Glomerular visceral epithelial cell (primary cell): ENCODE measurements around the gene KIF26B.

Experiments used
- DNase-seq: peaks from one replicate; pipeline ENCODE4 v3.0.0-alpha.2; 2016; ENCODE audit errors: extremely low spot score

Gene KIF26B

DNA sequence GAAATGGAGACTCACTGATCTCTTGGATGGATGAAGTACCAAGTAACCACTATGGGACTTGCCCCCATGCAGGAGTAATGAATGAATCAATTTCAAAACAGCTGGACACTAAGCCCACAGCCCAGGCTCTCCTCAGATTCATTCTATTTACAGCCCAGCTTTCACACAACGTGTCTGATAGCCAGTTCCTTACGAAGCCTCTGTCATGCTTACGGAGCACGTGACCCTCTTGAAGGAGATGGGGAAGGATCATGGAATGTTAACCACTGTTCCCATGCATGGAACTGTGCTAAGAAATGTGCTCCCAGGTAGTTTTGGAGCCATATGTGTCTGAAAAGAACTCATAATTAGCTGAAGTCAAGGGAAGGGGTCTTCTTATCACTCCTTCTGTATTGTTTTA lies 124.1 kb downstream of the KIF26B start:
- no peak for DNase-seq

DNA sequence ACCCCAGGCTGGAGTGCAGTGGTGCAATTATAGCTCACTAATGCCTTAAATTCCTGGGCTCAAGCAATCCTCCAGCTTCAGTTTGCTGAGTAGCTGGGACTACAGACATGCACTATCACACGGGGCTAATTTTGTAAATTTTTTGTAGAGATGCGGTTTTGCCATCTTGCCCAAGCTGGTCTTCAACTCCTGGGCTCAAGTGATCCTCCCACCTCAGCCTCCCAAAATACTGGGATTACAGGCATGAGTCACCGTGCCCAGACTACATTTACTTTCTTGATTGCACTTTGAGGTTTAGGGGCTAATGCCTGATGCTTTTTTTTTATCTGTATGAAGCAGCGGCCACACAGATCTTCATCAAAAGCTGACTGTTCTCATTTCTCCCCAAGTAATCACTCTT lies 124.6 kb downstream of the KIF26B start:
- no peak for DNase-seq

DNA sequence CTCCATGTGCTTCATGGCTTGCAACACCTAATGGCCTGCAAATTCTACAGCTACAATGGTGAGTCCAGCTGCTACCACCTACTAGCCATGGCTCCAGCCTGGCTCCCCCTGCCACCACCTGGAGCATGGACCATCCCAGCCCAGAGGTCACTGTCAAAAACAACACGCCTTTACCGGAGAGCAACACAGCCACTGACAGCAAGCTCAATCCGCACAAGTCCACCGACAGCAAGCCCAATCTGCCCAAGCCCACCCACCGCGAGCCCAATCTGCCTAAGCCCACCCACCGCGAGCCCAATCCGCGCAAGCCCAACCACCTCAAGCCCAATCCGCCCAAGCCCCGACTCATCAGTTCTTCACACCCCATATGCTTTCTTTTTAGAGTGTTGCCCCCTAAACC lies 128.2 kb downstream of the KIF26B start:
- DNase-seq = no peak

DNA sequence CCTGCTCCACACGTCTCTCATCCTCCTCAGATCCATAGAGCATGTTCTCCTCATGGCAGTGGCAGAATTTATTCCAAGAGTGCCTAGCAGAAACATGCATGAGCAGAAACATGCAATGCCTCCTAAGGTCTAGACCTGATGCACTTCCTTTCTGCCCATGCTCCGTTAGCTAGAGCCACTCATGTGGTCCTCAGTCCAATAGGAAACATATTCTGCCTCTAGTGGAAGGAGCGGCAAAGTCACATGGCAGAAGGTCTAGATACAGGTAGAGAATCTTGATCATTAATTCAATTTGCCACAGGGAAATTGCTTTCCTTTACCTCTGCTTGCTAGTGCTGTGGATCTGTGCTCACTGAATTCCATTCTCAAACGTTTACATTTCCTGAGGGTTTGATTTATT lies 130.4 kb downstream of the KIF26B start:
- DNase-seq = no peak

DNA sequence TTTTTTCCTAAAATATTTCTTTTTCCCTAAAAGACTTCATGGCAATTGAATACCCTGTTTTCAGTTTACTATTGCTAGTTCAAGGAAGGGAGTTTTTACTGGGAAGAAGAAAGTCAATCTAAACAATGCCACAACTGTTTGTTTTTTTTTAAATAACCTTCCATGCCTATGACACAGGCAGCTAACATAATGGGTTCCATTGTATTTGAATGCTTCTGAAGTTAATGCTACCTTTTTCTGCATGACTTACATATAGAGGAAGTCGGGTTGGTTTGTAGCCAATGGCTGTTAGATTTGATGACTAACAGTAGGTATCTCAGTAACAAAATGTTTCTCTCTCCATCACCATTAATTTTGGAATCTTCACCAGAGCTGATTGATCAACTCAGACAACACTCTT lies 134.0 kb downstream of the KIF26B start:
- DNase-seq = no peak

DNA sequence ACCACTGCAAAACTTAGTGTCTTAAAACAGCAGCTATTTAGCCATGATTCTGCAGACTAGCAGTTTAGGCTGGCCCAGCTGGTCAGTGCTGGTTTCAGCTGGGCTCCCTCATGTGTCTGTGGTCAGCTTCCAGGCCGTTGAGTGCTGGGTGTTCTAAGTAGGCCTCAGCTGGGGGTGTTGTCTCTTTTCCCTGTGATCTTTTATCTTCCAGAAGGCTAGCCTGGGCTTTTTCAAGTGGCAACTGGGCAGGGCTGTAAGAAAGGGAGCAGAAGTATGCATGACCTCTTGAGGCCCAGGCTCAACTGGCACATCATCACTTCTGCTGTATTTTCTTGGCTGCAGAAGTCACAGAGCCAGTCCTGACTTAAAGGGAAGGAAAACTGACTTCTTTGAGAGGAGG lies 136.1 kb downstream of the KIF26B start:
- peak; percentile 13 for DNase-seq

DNA sequence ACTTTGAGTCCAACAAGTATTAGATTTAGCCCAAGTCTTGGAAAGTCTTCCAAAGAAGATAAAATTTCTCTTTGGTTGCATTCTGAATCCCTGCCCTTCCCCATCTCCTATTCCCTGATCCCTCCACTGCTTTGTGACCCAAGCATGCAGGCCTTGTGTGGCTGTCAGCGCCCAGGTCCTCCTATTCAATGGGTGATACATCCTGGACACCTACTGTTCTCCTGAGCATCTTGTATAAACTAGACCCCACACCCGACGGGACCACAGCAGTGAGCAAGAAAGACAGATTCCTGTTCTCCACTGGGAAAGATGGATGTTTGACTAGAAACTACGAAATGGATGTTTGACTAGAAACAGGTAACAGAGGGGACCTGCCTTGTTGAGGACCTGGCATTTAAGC lies 136.6 kb downstream of the KIF26B start:
- DNase-seq = no peak

DNA sequence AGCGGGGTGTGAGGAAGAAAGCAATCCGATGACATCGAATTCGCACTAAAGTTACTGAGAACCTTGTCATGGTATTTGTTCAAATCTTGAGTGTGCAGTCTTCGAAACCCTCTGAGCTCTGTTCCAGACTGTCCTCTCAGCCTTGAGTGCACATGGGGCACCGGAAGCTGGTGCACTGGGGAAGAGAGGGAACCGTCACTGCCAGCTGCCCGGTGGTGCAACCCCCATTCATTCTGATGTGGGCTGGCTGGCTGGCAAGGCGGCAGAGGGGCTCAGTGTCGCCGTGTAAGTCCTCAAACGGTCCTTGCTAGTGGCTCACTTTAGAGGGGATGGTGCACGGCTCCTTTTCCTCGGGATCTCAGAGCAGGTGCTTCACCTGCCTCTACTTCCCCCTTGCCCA lies 137.4 kb downstream of the KIF26B start:
- no peak for DNase-seq

DNA sequence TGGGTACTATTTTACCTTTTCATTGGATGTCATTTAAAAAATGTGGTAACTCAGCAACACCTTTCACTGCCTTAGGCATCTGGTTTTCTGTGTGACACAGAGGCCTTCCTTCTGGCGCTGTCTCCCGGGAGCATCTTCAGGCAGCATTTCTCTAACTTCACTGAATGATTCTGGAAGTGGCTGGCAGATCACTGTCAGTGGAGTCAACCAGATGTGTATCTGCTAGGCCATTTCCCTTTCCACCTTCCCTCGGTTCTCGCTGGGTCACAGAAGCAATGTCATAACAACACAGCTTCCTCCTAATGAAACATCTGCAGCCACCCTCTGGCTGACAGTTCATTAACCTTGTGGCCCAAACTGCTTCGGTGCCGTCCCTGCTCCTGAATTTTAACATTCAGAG lies 137.8 kb downstream of the KIF26B start:
- no peak for DNase-seq

DNA sequence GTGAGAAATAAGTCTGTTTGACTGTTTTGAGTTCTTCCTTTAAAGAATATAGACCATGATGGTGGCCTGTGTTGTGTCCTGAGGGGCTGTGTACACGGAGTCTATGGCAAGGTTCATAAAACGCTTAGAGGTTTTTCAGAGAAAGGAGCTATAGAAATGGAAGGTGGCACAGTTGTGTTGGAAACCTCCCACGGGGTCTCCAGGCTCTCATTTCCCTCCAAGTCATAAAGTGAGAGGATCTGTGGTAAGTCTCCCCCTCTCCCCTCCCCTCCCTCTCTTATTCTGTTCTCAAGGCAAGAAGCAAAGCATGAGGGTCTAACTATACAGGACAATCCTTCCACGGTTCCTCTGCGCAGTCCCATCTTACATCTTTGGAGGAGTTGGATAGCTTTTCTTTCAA lies 139.2 kb downstream of the KIF26B start:
- no peak for DNase-seq

DNA sequence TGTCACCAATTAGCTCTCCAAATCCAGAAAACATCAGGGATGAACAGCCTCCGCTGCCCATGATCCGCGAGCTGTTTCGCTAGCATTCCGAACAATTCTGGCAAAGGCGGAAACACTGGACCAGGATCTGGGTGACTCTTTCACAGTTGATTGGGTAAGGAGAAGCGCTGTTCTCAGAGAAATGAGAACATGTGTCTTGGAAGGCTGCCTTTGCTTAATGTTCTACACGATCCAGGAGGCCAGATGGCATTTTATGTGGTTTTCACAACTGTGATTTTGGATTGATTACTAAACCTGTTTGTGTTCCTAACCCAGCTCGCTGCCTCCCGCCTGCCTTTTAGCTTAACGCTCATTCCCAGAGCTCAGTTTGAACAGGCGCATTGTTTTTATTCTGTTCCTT lies 144.0 kb downstream of the KIF26B start:
- DNase-seq = peak; percentile 83

DNA sequence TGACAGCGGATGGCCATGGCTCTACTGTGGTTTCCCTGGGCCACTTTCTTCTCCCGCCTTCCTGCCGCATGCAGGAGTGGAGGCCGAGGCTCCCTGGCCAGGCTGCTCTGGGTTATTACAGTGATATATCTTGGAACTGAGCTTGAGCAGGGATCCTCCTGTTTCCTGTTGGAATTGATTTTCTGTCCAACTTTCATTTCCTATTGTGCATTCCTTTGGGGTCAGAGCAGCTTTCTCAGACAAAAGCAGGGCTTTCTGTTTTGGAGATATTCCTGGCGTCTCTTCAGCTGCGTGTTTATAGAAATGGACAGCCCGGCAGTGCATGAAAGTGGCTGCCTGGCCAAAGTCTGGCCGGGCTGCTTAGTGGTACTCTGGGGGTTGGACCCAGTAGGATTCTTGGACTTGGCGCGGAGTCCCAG lies 146.4 kb downstream of the KIF26B start:
- no peak for DNase-seq

DNA sequence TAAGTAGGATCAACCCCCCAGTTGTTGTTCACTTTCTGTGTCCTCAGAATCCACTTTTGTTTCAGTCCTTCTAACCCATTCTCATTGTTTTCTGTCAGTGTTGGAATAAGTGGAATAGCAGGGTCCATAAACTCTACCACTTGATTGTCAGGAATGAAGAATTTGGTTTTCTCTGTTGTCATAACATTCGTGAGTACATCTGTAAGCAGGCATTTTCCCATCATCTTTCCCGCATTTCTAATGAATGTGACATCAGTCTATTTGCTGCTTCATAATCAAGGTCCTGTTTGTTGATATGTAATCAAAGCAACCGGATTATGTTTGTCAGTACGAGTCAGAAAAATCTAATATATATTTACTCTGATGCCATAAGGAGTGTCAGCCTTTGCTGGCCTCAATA lies 147.1 kb downstream of the KIF26B start:
- no peak for DNase-seq

DNA sequence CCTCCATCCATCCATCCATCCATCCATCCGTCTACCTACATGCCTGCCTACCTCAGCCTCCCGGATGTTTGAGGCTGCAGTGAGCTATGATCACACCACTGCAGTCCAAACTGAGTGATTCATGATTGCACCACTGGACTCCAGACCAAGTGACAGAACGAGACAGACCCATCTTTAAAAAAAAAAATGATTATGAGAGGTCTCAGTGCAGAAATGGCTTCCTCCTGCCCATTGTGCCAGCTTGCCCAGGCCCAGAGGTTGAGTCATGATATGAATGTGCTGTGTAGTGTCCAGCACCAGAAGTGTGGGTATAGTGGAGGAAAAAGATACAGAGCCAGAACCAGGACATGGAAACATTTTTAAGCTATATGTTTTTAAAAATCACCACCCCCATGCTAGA lies 149.9 kb downstream of the KIF26B start:
- peak; percentile 44 for DNase-seq

DNA sequence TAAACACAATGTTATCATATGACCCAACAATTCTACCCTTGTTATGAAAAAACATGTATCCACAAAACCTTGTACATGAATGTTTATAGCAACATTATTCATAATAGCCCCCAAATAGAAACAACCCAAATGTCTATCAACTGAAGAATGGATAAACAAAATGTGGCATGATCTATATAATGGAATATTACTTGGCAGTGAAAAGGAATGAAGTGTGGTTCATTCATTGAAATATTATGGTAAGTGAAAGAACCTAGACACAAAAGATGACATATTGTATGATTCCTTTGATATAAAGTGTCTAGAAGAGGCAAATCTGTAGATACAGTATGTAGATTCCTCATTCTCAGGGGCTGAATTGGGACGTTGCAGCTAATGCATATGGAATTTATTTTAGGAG lies 151.2 kb downstream of the KIF26B start:
- no peak for DNase-seq

DNA sequence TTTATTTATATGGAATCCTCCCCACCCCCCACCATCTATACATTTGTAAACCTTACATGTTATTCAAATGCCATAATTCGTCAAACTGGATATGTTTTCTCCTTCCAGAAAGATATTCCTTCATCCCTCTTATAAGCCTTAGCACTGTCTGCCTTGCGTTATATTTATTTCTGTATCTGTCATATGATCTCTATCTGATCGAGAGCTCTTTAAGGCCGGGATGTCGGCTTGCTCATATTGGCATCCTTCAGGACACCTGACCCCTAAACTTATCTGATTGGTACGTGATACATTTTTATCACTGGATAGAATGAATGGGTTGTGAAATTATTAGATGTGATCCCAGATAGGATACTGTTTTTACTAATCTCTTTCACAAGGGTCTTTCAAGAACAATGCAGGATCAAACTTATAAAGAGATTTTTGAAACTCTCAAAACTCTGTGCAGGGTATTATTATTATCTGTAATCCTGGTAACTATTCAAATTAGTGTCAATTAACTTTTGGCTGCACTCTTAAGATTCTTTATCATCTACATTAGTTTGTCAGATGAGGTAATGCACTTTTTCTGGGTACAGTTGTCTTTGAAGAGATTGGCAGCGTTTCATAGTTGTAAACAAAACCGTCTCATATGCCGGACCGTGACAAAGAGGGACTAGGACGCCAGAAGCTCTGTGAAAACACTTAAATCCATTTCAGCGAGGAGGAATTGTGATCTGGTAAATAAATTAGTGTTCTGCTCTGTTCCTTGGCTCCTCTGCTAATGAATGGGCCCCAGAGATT lies 152.0 kb downstream of the KIF26B start:
- DNase-seq = no peak

DNA sequence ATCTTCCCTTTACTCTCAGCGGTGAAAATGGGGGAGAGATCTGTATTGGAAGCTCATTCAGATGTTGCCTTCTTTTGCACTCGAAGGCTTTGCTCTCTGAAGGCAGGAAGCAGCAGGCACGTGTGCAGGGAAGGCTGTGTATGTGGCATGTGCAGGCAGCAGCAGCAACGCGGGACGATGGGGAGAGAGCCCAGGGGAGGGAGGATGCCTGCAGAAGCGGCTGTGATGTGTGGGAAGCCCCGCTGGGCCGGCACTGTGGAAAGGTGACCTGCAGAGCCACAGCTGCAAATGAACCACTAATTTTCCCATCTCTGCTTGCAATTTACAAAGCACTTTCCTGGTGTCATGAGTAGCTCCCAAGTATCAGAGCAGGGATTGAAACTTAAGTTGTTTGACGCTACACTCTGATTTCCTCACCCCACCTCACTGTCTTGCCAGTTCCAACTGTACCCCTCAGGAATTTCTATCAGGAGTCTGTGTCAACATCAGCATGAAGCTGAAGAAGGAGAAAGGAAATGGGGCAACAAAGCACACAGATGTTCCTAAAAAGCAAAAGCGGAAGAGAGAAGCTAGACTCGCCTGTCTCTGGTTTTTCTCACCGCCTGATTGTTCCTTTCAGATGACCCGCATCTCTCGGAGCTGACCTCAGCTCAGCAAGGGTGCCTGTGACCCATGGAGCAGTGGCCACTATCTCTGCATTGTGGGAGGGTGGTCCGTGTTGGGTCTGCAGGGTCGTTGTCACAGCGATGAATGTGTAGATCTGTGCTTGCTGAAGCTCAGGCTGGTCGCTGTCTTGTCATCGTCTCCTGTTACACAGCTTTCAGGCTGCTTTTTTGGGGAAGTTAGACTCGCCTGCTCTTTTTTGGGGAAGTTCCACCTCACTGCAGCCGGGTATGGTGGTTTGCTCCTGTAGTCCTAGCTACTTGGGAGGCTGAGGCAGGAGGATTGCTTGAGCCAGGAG lies 156.1 kb downstream of the KIF26B start:
- no peak for DNase-seq

DNA sequence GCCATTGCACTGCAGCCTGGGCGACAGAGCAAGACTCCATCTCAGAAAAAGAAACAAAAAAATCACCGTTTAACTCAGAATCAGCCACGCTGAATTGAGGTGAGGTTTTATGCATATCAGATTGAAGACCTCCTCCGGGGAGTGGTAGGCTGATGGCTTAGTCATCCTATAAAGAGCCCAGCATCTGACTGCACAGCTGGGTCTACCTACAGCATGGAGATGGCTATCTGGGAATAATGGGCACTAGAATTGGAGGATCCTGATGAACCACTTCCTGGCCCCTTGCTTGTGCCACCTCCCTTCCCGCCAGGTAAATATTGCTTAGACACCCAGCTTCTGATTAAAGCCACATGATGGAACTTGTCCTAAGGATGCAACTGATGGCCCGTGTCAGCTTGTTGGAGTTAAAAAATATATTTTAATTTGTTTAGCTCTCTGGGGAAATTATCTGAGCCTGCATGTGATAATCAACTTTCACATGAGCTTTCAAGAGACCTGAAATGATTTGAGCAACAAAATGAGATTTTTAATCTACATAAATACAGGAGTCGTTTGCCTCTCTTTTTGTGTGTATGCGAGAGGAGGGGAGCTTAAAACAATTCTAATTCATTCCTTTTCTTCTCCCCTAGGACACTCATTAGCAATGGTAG lies 157.2 kb downstream of the KIF26B start:
- DNase-seq = no peak

DNA sequence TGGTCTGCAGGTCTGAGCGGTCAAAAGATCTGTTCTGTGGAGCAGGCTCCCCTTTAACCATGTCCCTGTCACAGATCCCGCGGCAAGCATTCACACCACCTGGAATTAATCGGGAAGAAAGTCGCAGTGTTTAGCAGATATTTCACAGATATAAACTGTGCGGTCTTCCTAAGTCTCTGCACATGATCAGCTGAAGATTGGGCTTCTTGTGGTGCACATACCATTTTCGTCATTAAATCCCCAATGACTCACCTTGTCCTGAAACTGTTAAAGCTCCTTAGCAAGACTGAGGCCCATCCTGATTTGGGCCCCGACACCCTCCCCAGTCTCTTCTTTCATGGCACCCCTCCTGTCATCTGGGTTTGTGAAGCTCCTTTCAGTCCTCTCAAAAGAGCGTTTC lies 158.8 kb downstream of the KIF26B start:
- no peak for DNase-seq

DNA sequence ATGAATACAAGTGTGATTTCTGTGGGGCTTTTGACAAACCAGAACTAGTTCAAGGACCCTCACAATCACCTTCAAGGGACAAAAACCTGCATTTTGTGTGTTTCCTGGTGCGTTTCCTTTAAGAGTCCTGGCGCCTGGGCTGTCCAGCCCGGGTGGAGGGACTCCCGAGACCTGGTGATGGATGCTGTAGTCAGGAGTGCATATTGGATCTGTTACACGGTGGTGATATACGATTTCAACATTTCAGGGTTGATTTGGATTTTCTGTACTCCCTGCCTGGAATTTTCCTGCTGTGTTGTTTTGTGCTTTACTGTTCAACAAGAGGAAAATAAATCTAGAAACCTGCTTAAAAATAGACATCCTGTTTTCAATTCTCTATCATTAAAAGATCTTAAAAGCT lies 162.0 kb downstream of the KIF26B start:
- DNase-seq = no peak

DNA sequence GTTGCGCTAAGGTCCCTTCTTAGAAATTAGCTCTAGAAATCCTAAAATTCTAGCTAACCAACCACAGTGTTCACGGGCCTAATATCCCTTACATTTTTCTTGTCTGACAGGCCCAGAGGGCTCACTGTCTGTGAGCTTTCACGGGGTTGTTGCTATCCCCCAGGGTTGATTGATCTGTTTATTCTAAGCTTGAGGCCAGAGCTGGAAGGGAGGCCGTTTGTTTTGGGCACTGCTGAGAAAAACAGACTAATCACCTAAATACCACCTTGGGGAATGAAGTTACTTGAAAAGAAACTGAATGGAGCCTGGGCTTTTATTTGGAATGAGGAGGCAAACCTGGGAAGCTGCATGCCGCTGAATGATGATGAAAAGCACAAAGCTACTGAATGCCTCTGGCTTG lies 162.4 kb downstream of the KIF26B start:
- no peak for DNase-seq

DNA sequence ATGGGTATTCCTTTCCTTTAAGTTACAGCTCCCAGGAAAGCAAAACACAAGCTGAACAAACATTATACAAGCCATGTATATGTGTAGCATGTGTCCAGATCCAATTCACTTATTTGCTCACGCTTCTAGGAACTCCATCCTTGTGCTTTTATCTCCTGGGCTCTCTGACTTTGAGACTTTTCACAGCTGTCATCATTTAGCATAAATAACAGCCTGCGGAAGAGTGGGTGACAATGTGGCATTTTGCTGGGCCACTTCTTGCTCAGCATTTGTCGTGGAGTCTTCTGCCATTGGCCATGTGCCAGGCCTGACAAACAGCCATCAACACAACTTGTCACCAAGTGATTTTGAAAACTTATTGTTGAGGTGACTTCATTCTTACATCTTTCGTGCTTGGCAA lies 164.3 kb downstream of the KIF26B start:
- no peak for DNase-seq

DNA sequence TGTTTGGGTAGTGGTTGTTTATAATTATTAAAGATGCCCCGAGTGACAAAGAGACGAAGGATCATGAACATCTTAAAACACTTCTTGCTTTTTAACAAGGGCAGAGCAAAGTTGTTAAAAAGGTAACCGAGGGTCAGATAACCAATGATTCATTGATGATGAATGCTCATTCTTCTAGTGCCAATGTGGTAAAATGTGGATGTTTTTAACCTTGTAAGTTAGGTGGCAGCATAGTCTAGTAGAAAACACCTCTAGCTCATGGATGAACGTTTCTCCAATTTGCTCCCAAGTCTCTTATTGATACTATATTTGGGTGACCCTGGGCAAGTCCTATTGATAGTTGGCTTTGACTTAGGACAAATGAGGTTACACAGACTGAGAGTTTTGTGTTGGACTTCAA lies 167.9 kb downstream of the KIF26B start:
- DNase-seq = peak; percentile 39
